ENCODE results near the gene TMEM132C.

TMEM132C gene

DNA sequence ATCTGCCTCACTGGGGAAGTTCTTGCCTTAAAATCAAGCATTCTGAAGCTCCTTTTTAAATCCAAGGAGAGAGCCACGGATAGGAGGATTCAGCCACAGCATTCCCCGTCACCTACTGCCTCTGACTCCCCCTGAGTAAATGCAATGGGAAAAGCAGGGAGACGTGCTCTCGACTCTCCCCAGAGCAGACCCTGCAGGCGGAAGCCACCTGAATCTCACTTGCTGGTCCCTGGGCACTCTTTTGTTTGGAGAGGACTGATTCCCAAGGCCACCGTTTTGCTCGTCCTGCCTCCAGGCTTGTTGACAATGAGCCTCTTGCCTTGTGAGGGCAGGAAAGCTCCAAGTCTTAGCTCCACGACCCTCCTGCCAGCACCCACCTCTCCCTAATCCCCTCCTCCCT is 352.3 kb downstream of the TMEM132C start:
- no peak for DNase-seq

DNA sequence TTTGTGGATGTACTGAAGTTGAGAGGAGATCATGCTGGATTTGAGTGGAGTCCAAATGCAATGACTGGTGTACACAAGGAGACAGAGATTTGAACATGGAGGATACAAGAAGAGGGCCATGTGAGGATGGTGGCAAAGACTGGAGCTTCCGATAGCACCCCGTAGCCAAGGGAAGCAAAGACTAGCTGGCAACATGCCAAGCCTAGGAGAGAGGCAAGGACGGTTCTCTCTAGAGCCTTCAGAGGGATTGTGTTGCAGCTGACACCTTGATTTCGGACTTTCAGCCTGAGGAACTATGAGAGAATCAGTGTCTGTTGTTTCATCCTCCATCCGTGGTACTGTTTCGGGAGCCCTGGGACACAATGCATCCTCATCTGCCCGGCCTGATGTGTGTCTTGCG is 354.3 kb downstream of the TMEM132C start:
- no peak for DNase-seq

DNA sequence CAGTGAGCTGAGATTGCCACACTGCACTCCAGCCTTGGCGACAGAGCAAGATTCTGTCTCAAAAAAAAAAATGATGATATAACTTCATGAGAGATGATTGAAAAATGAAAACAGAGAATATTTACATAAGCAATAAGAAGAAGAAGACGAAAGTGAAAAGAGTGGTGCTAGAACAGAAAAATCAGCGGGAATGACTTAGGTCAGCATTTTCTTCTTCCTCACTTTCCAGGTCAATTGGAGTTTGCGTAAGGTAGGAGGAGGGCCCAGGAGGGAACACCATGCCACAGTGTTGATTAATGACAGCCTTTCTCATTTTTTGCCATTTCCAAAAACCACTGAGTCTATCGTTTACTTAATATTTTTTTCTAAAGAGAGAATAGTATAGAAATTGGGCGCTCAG is 356.8 kb downstream of the TMEM132C start:
- DNase-seq = no peak

DNA sequence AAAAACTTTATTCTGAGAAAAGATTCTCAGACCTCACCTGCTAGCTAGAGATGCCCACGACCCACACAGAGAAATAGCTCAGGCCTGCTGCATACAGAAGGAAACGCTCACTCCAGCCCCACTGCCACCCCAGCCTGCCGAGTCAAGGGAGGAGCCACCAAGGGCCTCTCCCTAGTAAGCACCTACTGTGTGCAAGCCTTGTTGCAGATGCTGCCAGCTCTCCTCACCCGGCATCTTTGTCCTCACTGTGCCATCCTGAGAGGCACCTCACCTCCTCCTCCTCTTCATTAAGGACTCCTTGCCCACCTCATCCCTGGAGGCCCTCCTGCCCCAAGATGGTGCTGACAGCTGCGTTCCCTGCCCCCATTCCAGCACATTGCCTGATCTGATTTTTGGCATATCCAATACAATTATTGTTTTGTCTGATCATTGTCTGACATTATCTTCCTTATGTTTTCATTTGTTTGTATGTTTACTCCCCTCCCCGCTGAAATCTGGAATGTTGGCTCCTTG is 359.9 kb downstream of the TMEM132C start:
- no peak for DNase-seq

DNA sequence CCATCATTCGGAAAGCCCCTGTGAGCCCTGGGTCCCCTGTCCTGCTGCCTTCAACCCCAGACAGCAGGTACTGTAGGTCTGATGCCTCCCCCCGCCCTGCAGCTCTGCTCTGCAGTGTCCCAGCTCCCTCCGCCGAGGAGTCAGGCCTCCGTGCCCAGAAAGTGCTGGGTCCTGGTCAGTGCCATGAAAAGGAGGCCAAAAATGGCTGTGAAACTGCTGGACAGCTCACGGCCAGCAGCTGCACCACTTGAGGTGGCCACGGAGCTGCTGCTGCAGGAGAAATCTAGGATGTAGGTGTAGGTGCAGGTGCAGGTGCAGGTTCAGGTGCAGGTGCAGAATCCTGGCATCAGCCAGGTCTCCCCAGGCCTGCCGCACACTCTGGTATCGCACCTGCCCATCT is 360.7 kb downstream of the TMEM132C start:
- no peak for DNase-seq

DNA sequence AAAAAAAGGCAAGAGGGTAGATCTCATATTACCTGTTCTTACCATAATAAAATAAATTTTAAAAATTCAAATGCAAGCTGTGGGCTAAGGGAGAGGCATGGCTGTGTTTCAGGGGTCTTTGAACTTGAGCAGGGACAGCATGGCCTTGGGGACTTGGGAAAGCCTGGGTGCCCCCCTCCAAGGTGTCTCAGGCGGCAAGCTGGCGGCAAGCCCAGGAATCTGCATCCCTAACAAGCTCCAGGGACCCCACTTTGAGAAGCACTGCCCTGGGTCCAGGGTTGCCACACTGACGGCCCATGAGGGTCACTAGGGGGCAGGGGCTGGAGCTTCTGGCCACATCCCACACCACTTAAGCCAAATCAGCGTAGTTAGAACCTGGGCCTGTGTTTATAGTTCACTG is 363.0 kb downstream of the TMEM132C start:
- DNase-seq = no peak

DNA sequence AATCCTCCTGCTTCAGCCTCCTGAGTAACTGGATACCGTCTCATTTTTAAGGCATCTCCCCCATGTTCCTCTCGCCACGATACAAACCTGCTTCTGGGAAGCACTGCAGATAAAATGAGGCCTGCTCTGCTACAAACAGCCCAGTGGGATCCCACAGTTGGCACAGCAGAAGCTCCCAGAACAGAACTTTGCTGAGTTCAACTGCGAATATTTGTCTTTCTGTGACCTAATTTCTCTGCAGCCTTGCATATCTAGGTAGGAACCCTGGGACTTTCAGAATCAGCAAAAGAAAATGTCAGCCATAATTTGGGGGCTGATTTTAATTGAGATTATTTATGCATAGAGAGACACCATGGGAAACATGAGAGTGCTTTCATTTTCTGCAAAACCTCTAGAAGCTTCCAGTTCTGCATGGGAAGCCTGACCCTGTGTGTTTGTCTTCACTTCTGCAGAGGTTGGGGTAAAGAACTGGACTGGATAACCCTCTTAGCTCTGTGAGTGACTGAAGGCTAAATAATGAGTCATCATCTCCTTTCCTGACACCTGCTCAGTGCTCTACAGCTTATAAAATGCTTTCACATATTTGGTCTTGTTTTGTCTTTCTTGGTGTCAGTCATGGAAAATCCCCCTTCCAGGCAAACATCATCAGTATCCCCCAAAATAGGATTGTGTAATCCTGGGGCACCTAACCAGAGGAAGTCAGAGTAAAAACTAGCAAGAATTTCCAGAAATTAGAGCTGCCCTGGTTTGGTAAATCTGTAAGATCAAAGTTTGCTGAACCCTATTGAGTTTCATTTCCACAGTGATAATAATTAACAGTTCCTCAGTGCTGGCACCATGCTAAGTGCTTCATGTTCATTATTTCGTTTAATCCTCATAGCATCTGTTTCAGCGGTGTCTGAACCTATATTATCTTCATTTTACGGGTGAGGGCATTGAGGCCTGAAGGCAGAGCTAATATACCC is 371.0 kb downstream of the TMEM132C start:
- no peak for DNase-seq

DNA sequence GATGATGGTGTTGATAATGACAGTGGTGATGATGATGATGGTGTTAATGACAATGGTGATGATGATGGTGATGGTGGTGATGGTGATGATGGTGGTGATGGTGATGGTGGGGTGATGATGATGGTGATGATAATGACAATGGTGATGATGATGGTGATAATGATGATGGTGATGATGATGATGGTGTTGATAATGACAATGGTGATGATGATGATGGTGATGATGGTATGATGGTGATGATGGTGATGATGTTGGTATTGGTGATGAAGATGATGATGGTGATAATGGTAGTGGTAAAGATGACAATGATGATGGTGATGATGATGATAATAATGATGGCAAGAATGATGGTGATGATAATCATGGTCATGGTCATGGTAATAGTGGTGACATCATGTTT is 372.1 kb downstream of the TMEM132C start:
- no peak for DNase-seq

DNA sequence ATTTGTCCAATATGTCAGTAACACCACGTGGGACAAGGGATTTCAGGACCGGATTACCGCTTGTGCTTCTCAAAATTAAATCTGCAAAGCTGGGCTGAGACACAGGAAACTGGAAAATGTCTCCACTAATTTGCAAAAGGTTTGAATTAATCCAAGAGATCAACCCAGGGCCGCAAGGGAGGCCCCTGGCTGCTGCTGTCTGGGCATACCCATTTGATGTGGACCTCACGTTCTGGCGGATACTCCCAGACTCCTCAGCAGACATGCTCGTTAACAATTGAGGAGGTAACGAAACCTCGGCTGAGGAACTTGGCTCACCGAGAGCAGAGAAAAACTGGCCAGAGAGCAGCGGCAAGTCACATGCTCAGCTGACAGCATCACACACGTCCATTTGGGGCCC is 376.2 kb downstream of the TMEM132C start:
- no peak for DNase-seq

DNA sequence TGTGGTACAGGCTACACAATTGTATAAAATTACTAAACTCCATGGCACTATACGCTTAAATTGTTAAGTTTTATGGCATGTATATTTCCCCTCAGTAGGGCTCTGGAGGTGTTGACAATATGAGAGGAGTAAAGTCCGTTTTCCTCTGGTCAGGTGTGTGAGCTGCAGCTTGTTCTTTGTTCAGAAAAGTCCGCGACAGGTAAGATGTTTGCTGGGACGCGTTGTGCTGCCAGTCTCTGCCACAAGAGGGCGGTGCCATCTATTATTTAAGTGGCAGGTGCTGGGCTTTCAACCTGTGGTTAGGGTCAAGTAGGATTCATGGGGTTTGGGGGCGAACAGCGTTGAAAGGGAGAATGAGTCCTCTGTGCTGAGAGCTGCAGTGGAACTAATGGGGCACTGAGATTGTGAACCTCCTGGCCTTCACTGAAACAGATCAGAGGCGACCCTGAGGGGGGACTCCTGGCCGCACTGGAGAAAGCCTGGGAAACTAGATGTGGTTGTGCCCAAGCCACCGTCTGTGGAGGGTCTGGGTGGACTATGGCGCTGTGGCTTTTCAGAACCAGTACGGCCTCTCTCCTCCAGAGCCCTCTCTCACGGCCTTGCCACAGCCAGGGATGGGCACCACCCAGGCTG is 377.8 kb downstream of the TMEM132C start:
- peak; percentile 9 for DNase-seq

DNA sequence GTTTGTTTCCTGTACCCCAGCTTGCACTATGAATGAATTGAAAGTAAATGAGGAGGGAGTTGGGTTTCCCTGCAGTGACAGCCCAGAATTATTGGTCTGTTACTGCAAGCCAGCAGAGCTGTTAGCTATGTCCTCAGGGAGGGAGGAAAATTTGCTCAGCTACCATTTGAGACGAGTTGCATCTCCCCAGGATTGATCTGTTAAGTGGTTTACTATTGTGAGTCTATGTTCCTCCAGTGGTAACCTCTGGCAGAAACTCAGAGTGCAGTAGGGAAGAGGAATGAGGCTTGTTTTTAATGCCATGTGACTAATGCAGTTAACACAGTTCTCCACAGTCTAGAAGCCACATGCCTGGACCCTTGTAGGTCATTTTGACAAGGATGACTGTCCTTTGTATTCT is 382.9 kb downstream of the TMEM132C start:
- DNase-seq = no peak

DNA sequence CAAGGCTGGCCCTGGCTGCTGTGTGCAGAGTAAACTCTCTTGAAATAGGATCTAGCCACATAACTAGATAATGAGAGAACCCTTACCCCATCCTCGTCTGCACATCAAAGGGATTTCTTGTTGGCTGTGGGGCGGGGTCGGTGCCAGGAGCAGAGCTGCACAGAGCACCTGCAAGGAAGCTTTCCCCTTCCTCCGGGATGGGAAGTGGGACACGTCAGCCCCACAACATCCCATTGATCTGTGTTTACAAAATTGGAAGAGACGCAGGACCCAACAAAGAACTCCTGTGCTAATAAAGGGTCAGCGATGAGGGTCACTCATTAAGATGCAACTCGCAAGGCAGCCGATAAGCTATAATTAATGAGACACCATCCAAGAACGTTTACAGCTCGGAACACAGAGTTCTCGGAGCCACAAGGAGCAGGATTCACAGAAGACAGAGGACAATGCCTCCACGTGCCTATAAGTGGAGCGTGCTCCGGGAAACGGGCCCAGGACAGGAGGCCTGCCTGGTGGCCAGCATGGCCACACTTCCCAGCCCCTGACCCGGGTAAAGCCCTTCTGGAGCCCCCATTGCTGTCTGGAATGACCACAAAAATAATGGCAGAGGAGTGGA is 385.3 kb downstream of the TMEM132C start:
- DNase-seq = no peak

DNA sequence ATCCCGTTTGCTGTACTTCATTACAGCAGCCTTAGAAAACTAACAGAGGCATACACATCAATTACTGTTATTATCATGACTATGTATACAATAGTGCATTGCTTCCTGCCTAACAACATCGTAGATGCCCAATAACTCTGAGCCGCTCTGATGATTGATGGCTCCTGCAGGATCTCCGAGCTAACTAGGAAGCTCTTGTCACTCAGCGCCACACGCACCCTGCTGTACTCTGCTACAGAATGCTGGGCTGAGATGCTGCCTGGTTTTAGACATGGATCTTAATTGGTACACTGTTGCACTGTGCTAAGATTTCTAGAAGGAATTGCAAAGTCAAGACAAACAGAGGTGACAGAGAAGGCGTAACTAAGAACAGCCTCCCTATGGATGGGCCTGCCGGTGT is 387.5 kb downstream of the TMEM132C start:
- DNase-seq = no peak

DNA sequence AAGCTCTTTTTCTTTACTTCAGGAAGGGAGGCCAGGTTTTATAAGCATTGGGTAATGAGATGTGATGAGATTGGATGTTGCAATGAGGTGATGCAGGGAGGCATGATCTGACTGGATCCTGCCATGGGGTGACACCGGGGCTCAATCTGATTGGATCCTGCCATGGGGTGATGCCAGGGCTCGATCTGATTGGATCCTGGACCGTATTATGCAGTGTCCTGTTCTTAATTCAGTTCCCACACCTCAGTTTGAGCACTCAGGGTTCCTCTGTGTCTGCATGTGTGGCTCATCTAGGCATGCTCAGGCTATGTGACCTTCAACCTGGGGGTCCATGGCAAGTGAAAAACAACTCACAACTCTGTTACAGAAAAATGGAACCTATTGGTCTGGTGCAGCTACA is 390.4 kb downstream of the TMEM132C start:
- DNase-seq = no peak

DNA sequence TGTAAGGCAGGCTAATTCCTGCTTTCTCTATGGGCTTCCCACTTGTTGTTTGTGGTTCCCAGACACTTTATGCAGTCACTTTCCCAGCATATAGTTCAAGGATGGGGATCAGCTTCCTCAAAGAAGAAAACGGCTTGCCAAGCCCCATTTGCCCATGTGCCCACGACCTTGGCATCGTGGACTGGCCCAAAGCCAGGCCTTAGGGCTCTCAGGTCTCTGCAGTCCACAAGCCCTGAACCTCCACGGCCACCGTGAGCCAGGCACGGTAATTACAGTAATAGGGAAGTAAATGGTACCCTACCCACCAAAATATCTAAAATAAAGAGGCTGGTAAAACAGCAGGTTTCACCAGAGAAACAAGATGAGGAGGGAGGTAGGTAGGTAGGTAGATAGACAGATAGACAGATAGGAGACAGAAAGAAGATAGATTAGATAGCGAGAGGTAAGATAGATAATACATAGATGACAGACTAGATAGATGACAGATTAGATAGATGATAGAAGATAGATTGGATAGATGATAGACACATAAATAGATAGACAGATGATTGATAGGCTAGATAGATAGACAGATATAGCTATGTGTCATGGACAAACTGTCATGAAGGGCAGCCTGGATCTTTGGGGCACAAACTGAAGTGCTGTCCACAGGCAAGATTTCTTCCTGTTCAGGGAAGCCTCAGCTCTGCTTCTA is 393.7 kb downstream of the TMEM132C start:
- DNase-seq = no peak

DNA sequence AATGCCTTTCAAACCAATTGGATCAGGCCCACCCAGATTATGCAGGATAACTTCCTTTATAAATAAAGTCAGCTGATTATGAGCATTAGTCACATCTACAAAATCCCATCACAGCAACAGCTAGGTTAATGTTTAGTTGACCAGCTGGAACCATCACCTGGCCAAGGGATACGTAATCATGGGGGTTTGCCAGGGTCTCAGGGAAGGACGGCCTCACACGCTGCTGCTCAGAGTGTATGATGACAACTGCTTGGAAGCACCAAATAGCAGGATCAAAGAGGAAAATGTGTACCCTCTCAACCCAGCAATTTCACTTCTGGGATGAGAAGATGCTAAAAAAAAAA is 394.2 kb downstream of the TMEM132C start:
- no peak for DNase-seq

DNA sequence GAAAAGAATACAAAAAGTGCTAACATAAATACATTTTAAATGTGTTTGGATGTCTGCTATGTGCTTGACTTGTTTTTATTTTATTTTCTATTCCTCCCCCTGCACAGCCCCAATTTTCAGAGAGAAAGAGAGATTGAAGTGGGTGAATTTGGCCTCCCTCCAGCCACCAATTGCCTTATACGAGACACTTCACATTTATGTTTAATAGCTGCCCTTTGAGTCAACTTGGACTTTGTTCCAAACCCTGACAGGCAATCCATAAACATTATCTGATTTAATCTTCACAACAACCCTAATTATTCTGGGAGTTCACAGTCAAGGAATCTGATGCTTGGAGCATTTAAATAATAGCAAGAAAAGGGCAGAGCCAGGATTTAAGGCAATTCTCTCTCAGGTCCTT is 395.1 kb downstream of the TMEM132C start:
- no peak for DNase-seq

DNA sequence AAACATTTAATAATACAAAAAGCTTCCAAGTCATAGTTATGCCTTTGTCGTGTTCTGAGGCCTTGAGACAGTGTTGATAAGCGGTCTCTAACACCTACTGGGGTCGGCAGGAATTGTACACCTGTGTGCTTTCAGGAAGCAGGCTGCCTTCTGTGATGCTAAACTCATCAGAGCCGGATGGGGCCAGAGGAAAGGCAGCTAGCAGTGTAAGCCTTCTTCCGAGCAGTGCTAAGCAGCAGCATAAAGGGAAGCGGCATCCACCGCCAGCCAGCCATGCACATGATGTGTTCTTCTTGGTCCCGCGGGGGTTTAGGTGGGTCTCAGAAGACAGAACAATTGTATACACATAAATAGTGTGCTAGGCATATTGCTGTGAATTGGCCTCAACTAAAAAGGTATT is 397.5 kb downstream of the TMEM132C start:
- DNase-seq = no peak

DNA sequence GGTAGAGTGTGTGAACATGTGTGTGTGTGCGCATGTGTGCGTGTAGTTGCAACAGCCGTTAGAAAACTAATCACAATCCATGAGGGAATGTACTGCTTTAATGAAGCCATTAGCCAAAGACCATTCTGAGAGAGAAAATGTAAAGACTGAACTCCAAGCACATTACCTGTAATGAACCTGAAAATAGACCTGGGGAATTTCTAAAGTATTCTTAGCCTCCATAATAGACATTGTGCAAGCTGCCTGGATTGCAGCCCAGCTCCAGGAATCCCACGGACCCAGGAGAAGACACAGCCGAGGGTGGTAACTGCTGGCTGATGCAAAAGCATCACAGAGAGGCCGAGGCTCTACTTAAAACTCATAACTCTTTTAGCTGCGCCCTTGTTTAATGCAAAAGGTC is 400.2 kb downstream of the TMEM132C start:
- DNase-seq = no peak

DNA sequence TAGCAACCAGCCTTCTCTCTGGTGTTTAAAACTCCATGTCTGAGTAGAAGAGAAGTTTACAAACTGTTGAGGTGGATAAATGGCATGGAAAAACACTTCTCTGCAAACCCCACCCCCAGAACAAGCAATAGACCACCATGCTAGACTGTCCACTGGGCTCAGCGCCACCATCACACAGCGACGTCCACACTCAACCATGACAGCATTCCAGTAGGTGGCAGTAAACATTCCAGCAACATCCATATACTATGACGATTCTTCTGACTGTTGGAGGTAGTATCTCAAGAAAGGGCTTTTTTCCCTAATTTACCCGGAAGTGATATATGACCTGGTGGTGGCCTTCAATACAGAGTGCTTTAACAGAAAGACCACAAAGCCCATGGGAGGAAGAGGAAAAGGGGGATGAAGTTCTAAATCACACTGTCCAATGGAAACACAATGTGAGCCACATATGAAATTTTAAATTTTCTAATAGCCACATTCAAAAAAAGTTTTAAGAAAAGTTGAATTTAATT is 404.6 kb downstream of the TMEM132C start:
- no peak for DNase-seq

DNA sequence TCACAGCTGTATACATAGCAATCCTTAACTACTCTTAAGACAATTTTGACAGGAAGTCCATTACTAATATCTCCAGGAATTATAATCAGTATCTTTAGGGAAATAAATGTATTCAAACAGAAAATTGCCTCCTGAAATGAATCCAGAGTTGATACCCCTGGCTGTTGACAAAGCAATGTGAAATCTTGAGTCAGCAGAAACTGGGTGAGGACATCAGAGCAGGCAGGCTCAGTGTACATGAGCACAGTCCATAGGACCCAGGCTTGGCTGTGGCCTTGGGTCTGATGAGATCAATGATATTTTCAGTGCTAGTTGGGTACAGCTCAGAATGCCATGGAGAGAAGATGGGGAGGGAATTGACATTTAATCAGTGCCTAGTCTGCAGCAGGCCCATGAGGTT is 405.5 kb downstream of the TMEM132C start:
- DNase-seq = no peak

DNA sequence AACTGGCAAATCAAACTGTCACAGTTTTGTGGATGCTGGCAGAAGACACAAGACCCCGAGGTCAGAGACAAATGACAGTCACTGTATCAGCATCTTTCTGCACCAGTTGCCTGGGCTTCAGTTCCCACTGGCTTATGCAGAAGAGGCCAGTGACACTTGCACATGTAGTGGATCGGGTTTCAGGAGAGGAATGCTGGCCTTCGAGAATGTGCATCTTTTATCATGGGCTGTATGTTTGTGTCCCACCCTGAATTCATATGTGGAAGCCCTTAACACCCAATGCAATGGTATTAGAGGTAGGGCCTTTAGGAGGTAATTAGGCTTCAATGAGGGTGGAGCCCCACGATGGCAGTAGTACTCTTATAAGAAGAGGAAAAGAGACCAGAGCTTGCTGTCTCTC is 405.9 kb downstream of the TMEM132C start:
- DNase-seq = no peak

DNA sequence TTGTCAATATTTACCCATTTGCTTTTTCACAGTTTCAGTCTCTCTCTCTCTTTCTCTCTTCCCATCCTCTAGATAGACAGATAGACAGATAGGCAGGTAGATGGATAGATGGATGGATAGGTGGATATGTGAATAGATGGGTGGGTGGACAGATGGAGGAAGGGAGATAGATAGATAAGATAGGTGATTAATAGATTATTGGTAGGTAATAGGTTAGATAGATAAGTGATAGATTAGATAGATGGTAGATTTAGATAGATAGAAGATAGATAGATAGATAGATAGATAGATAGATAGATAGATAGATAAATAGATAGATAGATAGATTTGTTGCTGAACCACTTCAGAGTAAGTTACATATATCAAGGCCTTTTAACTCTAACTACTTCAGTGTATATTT is 408.6 kb downstream of the TMEM132C start:
- DNase-seq = no peak

Measured in hematopoietic multipotent progenitor cell treated with erythropoietin and hydrocortisone succinate and interleukin-3 and kit ligand, for 8 days (in vitro differentiated cells).